ENCODE results near the gene PRODH2.
"Not testable (repeated sequence)": the region's sequence is repeated elsewhere in the genome, so short reads cannot be mapped to it uniquely, and the experiment has no call there.

Gene PRODH2

DNA sequence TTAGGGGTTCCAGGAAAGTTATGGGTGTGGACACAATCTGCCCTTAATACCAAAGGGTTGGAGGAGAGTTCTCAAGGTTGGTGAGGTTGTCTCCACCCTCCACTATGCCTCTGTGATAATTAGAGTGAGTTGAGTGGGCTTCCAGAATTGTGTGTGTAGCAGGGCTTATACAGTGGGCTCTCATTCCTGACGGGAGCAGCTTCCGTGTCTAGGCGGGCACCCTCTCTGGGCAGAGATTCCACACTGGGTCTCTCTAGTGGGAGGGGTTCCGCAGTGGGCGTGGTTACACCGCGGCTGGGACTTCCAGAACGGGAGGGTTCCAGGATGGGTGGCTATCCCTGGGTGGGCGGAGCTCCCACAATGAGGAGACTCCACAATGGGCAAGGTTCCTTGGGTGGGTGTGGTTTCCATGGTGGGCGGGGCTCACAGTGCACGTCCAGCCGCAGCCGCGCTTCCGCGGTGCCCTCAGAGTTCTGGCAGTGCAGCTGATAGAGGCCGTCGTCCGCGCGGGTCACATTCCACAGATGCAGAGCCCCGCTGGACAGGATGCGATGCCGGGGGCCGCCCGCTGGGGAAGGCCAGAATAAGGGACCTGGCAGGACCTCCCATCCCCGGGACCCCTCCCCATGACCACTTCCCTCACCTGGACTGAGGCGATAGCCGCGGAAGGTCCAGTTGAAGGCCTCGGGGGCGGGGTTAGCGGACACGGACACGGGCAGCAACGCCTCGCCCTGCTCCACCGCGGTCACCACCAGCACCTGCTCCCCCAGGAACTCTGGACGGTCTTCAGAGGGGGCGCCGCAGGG, 31.2 kb upstream of the PRODH2 start:
- no peak for DNase-seq

DNA sequence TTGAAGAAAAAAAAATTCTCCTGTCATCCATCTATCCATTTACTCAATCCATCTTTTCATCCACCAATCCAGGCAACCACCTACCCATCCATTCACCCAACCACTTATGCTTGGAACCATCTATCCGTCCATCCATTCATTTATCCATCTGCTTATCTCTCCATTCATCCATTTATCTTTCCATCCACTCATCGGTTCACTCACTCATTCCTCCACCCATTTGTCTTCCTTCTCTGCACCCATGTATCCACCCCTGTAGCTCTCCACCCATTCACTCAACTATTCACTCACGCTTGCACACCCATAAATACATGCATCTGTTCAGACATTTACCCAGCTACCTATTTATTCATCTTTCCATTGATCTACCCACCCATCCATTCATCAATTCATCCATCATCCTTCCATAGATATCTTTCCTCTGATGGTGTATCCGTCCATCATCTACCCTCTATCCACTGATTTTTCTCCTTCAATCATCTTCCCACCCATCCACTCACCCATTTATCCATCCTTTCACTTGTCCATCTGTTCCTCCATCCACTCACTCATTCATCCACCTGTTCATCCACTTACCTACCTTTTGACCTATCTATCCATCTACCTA, 30.1 kb upstream of the PRODH2 start:
- DNase-seq = no peak

DNA sequence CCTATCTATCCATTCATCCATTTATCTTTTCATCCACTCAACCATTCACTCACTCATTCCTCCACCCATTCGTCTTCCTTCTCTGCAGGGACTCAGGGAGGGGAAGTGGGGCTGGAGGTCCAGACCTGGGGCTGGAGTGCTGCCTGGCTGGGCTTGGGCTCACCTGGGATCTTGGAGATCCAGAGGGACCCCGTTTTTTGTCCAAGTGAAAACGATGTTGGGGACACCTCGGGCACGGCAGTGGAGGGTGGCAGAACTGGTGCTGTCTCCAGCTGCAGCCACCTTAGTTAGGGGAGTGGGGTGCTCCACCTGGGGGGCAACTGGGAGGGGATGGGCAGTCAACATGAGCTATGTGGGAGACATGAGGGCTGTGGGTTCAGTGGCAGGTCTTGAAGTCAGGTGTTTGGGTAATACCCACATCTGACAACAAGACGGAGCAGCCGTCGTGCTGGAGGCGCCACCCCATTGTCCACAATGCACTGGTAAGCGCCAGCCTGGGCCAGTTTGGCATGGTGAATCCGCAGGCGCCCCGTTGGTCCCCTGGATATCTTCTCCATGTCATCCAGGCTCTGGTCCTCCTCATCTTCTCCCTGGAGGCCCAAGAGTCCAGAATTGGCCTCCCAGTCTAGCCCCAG, 29.4 kb upstream of the PRODH2 start:
- DNase-seq = no peak

DNA sequence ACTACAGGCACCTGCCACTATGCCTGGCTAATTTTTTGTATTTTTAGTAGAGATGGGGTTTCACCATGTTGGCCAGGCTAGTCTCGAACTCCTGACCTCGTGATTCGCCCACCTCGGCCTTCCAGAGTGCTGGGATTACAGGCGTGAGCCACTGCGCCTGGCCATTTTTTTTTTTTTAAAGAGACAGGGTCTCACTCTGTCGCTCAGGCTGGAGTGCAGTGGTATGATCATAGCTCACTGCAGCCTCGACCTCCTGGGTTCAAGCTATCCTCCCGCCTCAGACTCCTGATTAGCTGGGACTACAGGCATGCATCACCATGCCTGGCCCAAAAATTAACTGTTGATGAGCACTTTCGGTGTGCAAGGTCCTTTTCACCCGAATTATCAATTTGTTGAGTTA, 23.5 kb upstream of the PRODH2 start:
- not testable (repeated sequence) for DNase-seq

DNA sequence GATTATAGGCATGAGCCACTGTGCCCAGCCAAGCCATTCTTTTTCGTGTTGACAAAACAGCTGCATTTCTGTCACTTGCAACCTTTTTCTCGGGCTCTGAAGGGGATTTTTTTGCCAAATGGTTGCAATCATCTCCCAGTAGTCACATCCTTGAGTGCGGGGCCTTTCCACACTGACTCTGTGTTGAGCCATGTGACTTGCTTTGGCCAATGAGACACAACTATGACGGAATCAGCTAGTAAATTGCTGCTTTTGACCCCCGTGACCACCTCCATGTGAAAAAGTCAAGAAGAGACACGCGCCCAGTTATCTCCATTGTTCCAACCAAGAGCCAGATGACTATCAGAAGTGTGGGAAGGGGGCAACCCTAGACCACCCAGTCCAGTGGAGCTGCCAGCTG, 21.3 kb upstream of the PRODH2 start:
- no peak for DNase-seq

DNA sequence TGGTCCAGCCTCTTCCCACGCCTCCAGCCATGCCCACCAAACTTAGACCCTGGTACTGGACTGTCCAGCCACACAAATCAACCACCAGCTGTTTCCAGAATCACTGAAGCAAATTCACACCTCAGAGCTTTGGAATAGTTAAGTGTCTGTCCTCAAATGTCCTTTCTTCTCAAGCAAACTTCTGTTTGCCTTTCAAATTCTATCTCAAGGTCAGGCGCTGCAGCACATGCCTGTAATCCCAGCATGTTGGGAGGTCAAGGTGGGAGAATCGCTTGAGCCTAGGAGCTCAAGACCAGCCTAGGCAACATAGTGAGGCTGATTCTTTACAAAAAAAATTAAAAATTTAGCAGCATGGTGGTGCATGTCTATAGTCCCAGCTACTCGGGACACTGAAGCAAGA, 19.4 kb upstream of the PRODH2 start:
- no peak for DNase-seq

DNA sequence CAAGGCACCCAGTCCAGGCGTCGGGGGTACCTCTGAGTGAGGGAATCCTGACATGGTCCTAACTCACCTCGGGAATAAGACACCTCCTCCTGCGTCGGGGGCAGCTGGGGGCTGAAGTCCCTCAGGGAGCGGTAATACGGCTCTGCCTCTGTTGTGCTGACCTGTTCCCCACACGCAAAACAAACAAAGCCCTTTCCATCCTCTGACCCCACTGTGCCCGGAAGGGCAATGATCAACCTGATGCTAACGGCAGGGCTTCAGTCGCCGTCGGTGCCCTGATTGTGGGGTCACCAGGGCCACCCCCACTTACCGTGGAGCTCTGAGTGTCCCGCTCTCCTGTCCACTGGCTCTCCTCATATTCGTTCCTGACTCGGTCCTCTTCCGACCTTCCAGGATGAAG, 18.3 kb upstream of the PRODH2 start:
- DNase-seq = no peak

DNA sequence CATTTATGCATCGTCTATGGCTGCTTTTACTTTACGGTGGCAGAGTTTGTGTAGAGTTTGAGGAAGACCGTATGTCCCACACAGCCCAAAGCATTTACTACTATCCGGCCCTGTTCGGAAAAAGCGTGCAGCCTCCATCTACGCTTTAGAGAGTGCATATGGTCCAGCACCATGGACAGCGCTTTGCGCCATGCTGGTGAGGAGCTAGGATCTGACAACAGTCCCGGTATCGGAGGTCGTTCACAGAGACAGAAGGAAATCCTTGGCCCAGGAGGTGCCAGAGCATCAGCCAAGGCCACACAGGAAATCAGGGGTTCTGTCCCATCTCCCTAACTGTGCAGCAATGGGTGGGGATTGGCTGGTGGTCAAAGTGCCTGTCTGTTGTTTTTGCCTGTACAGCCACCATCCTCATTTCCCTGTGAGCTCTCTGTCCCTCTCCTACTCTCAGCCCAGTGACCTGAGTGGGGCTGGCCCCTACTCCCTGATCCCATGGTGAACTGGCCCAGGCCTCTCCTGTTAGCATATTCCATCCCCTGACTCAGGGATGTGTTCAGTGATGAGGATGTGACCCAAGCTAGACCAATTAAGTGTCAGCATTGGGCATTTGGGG, 16.2 kb upstream of the PRODH2 start:
- DNase-seq = peak; percentile 76

DNA sequence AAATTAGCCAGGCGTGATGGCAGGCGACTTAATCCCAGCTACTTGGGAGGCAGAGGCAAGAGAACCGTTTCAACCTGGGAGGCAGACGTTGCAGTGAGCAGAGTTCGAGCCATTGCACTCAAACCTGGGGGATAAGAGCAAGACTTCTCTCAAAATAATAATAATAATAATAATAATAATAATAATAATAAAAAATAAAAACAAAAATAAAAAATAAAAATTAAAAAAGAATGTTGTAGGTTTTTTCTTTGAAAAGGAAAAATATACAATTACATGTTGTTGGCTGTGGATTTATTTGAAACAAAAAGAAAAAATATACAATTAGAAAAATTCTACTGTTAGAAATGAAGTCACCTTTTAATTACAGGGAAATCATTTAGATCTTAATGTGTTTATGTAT, 11.5 kb upstream of the PRODH2 start:
- no peak for DNase-seq

DNA sequence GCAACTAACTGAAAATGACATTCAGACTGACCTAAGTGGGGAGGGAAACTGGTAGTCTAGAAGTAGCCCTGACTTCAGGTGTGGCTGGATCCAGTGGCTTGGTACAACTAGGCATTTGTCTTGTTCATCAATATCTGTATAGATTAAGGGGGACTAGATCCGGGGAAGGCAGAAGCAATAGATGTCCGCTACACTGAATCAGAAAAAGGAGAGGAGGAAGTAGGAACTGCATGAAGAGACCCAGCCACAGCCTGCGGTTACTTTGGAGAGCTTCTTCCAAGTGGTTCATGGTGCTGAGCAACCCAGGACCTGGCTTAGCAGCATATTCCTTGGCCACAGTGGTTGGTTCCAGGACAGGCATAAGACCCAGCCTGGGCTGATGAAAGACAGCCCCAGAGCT, 9.9 kb upstream of the PRODH2 start:
- no peak for DNase-seq

DNA sequence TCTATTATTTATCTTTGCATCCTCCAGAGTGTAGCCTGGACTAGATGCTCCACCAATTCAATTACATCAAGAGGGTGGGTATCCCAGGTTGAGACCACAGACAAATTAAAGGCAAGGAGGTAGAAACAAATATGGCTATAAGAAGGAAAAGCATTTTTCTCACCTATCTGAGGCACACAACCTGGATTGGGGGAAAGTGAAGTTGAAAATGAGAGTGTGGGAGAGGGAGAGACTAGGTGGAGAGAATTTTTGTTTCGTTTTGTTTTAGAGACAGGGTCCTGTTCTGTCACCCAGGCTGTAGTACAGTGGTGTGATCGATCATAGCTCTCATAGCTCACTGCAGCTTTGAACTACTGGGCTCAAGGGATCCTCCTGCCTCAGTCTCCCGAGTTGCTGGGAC, 5.8 kb upstream of the PRODH2 start:
- no peak for DNase-seq

DNA sequence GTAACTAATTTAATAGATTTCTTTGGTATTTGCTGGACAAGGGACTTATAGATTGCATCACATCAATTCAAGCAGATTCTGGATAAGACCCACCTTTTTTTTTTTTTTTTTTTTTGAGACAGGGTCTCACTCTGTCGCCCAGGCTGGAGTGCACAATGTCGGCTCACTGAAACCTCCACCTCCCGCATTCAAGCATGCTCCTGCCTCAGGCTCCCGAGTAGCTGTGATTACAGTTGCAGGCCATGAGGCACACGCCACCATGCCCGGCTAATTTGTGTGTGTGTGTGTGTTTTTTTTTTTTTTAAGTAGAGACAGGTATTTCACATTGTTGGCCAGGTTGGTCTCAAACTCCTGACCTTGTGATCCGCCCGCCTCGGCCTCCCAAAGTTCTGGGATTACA, 4.2 kb upstream of the PRODH2 start:
- no peak for DNase-seq

DNA sequence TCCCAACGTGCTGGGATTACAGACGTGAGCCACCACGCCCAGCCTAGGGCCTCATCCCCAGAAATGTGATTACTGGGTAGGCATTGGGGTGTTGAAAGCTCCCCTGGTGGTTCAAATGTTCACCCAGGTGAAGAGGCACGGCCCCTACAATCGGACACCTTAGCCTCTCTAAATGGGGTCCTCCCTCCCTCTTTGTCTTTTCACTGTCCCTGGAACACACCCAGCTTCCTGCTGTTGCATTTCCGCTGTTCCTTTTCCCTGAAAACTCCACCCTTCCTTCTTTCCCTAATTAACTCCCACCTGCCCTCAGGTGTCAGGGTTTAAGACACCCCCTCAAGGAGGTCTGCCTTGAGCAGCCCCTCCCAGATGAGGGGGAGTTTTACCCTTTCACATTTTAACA, 3.6 kb upstream of the PRODH2 start:
- no peak for DNase-seq

DNA sequence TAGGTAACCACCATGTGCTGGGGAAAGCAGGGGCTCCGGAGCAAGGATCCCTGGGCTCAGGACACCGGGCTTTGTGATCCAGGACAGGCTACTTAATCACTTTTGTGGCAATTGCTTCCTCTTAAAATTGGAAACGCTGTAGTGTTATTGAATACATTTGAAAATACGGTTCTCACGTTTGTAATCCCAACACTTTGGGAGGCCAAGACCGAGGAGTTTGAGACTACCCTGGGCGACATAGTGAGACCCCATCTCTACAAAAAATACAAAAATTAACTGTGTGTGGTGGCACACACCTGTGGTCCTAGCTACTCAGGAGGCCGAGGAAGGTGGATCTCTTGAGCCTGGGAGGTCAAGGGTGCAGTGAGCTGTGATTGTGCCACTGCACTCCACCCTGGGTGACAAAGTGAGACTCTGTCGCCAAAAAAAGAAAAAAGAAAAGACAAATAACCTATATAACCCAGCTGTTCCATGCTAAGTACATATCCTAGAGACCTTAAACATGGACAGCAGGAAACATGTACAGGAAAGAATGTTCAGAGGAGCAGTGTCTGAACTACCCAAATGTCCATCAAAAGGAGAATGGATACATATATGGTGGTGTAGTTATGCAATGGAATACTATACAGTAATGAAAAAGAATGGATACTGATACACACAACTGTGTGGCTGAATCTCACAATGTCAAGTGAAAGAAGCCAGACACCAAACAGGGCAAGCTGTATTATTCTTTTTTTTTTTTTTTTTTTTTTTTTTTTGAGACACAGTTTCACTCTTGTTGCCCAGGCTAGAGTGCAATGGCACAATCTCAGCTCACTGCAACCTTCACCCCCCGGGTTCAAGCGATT, 622 bp upstream of the PRODH2 start:
- no peak for DNase-seq

DNA sequence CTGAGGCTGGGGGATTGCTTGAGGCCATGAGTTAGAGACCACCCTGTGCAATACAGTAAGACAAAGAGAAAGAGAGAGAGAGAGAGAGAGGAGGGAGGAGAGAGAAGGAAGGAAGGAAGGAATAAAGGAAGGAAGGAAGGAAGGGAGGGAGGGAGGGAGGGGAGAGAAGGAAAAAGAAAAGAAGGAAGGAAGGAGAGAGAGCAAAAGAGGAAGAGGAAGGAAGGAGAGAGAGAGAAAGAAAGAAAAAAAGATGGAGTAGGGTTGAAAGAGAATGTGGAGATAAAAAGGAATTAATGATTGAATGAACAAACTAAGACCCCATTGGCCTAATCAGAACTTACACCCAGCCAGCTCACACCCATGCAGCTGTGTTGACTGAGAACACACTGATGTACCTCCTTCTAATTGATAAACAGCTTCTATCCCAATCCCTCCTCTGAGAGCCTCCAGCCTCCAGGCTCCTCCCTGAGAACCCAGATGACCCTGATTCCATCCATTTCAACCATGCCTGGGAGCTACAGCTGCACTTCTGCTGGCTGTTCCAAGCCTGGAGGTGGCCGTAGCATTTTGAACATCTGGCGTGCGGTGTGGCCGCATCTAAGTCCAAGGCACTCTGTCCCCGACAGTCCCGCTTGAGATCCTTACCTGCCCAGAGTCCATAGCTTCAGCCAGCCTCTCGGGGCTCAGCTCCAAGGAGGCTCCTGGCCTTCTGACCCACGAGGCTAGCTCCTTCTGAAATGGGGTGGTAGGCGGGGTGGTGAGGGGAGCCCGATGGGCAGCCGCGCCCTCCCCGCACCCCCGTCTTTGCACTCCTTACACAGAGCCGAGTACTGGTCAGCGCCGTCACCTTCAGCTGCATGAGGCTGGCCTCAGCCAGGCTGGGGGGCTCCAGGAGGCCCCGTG, 1.1 kb downstream of the PRODH2 start:
- DNase-seq = no peak

DNA sequence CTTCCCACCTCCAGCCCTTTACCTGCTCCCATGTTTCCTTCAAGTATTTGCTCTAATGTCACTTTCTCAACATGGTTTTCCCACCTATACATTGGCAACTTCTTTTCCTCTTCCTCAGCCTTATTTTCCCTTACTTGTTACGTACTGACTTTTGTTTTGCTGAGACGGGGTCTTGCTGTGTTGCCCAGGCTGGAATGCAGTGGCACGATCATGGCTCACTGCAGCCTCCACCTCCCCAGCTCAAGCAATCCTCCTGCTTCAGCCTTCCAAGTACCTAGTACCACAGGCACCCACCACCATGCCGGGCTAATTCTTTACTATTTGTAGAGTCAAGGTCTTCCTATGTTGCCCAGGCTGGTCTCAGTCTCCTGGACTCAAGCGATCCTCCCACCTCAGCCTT, 5.0 kb downstream of the PRODH2 start:
- no peak for DNase-seq

DNA sequence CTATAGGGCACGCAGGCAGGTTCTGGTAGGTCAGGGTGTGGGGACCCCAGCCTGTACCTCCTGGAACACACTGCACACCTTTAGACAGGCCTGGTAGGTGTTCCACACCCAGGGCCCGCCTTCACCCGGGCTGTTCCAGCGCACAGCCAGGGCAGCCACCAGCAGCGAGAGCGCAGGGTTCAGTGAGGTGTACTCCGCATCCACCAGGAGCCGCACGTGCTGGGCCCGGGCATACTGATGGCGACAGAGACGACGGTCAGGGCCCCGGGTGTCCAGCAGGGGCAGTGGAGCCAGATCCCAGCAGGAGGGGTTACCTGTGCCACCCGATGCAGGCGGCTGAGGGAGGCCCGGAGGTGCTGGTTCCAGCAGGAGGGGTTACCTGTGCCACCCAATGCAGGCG, 6.0 kb downstream of the PRODH2 start:
- DNase-seq = no peak

DNA sequence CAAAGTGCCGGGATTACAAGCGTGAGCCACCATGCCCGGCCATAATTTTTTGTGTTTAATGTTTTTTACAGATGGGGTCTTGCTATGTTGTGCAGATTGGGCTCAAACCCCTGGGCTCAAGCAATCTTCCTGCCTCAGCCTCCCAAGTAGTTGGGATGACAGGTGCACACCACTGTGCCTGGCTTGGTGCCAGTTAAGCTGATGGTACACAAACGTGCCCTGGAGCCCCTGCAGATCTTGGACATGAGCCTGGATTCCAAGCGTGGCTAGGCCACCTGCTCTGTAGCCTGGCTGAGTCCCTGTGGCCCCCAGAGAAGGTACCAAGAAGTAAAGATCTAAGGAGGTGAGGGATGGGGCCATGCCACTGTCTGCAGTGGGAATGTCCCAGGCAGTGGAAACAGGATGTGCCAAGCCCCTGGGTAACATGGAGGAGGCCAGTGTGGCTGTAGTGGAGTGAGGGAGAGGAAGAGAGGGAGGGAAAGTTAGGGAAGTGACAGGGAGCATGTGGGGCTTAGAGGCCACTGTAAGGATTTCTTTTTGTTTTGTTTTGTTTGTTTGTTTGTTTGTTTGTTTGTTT, 7.0 kb downstream of the PRODH2 start:
- DNase-seq = no peak

DNA sequence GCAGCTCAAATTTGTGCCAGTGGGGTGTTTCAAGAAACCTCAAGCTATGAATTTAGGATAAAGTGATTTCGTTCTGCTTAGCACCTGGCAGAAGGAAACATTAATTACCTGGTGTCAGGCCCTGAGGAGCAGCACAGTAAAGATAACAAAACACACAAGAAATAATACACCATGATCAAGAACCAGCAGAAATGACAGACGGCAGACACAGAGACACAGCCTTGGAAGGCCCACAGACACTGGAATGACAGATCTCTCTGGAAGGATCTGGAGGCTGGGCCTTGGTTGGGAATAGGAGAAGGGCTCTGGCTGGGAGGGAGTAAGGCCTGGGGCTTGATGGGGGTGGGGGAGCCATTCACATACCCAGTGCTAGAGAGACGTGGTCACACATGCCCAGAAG, 10.8 kb downstream of the PRODH2 start:
- no peak for DNase-seq

DNA sequence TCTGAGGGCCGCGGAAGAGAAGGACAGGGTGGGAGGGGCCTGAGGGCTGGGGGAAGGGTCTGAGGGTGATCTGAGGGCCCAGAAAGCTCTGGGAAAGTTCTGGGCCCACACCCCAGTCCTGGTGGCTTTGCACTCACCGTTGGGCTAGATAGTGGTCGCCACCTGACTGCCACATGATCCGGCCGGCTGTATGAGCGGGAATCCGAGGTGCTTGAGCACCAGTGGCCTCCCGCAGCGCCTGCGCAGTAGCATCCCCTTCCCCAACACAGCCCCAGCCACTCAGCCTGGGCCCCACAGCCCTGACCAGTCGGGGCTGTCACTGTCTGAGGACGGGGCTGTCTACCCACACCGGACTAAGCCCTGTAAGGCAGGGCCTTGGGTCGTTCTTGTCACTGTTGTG, 15.0 kb downstream of the PRODH2 start:
- no peak for DNase-seq

Measured in activated effector memory CD4-positive, alpha-beta T cell treated with anti-CD3 and anti-CD28 coated beads, Interleukin-2, amount 50 U/mL, for 16 hours (primary cell).